ENCODE data around the gene CDH13.
A peak's percentile ranks its signal among the peaks of the same experiment; 100 is the strongest.

Gene CDH13

GRCh38 chr16:83350481-83350880 is 723.7 kb downstream of the CDH13 start:
- TF ChIP-seq, protein P1, sequence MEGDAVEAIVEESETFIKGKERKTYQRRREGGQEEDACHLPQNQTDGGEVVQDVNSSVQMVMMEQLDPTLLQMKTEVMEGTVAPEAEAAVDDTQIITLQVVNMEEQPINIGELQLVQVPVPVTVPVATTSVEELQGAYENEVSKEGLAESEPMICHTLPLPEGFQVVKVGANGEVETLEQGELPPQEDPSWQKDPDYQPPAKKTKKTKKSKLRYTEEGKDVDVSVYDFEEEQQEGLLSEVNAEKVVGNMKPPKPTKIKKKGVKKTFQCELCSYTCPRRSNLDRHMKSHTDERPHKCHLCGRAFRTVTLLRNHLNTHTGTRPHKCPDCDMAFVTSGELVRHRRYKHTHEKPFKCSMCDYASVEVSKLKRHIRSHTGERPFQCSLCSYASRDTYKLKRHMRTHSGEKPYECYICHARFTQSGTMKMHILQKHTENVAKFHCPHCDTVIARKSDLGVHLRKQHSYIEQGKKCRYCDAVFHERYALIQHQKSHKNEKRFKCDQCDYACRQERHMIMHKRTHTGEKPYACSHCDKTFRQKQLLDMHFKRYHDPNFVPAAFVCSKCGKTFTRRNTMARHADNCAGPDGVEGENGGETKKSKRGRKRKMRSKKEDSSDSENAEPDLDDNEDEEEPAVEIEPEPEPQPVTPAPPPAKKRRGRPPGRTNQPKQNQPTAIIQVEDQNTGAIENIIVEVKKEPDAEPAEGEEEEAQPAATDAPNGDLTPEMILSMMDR (conservative IDR thresholded peaks at IDR 0.05; ENCODE audit: low read length): no peak
- no peak for DNase-seq (ENCODE audit: low read depth)
- H3K4me3 ChIP-seq (ENCODE audit: low read length): no peak overlapping the region

DNA sequence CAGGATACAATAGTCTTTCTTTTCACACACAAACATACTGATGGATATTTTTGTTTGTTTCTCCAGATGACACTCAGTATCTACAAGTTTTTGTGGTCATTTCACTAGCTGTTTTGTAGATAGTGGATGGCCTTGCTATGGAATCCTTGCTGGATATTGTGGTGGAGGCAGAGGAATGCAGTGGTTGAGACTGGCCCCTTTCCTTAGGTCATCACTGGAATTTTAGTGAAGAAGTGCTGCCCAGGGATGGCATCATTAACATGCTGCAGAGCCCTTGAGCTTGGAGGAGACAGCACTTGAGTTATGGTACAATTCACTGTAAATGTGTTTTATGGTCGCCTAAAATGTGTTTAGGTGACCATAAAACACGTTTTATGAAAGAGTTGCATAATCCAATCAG is 725.1 kb downstream of the CDH13 start:
- H3K4me3 ChIP-seq (ENCODE audit: low read length): no peak overlapping the region
- peak; percentile 93 for DNase-seq (ENCODE audit: low read depth)
- TF ChIP-seq, protein P1 (conservative IDR thresholded peaks at IDR 0.05; ENCODE audit: low read length): no peak

DNA sequence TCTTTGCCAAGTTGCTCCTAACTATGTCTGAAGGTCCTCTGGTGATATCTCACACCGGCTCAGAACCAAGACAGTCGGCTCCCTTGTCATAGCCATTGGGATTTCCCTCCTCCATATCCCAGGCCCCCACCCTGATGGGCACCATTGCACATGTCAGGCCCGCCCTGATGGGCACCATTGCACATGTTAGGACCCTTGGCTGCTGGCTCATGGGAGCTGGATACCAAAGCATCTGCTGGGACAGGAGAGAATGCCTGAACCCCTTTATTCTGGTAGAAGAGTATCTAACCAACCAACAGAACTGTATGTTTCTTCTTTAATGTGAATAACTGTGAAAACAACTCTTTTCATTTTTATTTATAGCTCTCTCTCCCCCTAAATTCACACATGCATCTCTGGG is 726.5 kb downstream of the CDH13 start:
- H3K4me3 ChIP-seq (ENCODE audit: low read length): no peak overlapping the region
- TF ChIP-seq, protein P1 (conservative IDR thresholded peaks at IDR 0.05; ENCODE audit: low read length): no peak
- DNase-seq (ENCODE audit: low read depth): no peak

DNA sequence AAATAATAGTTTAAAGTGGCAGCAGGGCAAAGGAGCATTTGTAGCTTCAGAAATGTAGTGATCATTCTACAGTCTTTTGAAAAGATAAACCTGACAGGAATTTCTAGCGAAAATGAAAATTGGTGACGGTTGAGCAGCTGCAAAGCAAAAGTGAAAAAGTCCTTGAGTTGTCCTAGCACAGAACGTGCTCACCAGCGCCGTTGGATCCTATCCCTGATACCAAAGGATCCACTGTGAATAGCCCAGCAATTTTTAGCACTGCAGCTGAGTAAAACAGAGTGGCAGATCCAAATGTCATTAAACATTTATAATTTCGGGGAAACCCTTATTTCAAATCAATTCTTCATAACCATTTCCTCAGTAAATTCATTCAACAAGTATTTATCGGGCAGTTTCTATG is 727.2 kb downstream of the CDH13 start:
- DNase-seq (ENCODE audit: low read depth): no peak
- H3K4me3 ChIP-seq (ENCODE audit: low read length): no peak overlapping the region
- TF ChIP-seq, protein P1 (conservative IDR thresholded peaks at IDR 0.05; ENCODE audit: low read length): no peak

- no peak overlapping the region for H3K4me3 ChIP-seq (ENCODE audit: low read length)
- DNase-seq (ENCODE audit: low read depth): no peak
- TF ChIP-seq, protein P1 (conservative IDR thresholded peaks at IDR 0.05; ENCODE audit: low read length): no peak
These were observed 728.9 kb downstream of the CDH13 start for GRCh38 chr16:83355570-83356218.

- DNase-seq (ENCODE audit: low read depth): peak; percentile 65
- TF ChIP-seq, protein P1 (conservative IDR thresholded peaks at IDR 0.05; ENCODE audit: low read length): peak; percentile 84
These were observed 729.5 kb downstream of the CDH13 start for GRCh38 chr16:83356266-83356665.

DNA sequence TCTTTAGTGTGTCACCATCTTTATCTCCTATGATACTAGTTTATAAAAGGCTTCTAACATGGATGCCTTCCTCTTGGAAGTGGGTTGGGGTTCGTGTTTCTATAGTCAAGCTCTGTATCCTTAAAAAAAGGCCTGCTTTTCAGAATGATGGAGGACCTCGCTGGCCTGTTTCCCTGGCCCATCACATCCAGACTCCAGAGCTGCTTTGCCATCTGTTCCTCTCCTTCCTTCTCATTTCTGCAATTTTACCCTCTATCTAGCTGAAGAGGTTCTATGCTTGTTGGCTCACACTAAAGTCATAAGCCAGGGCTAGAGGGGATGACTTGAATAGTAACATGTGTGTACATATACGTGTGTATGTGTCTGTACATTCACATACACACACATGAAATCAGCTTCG is 730.2 kb downstream of the CDH13 start:
- no peak for DNase-seq (ENCODE audit: low read depth)
- no peak overlapping the region for H3K4me3 ChIP-seq (ENCODE audit: low read length)
- TF ChIP-seq, protein P1 (conservative IDR thresholded peaks at IDR 0.05; ENCODE audit: low read length): no peak

More at GRCh38 chr16:83356266-83356665, 729.5 kb downstream of the CDH13 start:
- no peak overlapping the region for H3K4me3 ChIP-seq (ENCODE audit: low read length)
